Measurements from ENCODE around the gene LYVE1.

DNA sequence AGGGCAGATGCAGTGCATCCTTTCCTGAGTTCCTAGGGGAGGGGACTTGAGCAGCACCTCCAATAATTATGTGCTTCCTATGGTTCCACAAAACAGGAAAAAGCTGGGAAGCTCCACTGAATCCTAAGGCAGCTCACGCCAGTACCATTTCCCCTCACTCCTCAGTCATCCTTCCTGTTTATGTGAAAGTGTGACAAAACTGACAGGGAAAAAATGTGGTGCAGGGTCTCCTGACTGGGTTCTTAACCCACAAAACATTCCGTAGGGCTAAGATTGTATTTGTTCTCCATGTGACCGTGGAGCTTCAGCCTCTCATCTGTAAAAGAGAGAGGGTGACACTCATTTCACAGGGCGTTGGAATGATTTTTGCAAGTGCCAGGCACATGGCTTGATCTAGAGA is 12.2 kb upstream of the LYVE1 start:
- TF ChIP-seq CTCF (IDR thresholded peaks at IDR 0.05; ENCODE audit: low read depth, low read length), result no peak
- no peak for TF ChIP-seq EZH2phosphoT487 (IDR thresholded peaks at IDR 0.05; ENCODE audit: low read depth)
